ENCODE measurements around the gene TTC23. TPM values are rescaled to one million over a fixed set of nuclear protein-coding genes. Genes with fewer than 3 reads are reported as not detected.
A peak's percentile ranks its signal among the peaks of the same experiment; 100 is the strongest.
"Not testable (repeated sequence)": the region's sequence is repeated elsewhere in the genome, so short reads cannot be mapped to it uniquely, and the experiment has no call there.

The TTC23 gene
- total RNA-seq, 1 donor: 28.5 TPM

GRCh38 chr15:99114511-99115299 lies 134.7 kb downstream of the TTC23 start:
- no peak for DNase-seq (ENCODE audit: low read depth)
- TF ChIP-seq CTCF (IDR thresholded peaks at IDR 0.05; ENCODE audit: insufficient read depth, low read depth, low read length): no peak
- H3K4me3 ChIP-seq (ENCODE audit: low read depth, low read length): no peak overlapping the region

GRCh38 chr15:99113547-99114271 lies 135.7 kb downstream of the TTC23 start:
- no peak for TF ChIP-seq CTCF (IDR thresholded peaks at IDR 0.05; ENCODE audit: insufficient read depth, low read depth, low read length)
- no peak for DNase-seq (ENCODE audit: low read depth)

GRCh38 chr15:99111641-99112040 lies 137.7 kb downstream of the TTC23 start:
- not testable (repeated sequence) for H3K4me3 ChIP-seq (ENCODE audit: low read depth, low read length); DNase-seq (ENCODE audit: low read depth)

More at GRCh38 chr15:99113547-99114271, 135.7 kb downstream of the TTC23 start:
- no peak overlapping the region for H3K4me3 ChIP-seq (ENCODE audit: low read depth, low read length)

- H3K4me3 ChIP-seq (ENCODE audit: low read depth, low read length): no peak overlapping the region
- no peak for TF ChIP-seq CTCF (IDR thresholded peaks at IDR 0.05; ENCODE audit: insufficient read depth, low read depth, low read length)
- DNase-seq (ENCODE audit: low read depth): peak; percentile 21
Observed at GRCh38 chr15:99110581-99111320, 138.6 kb downstream of the TTC23 start.

- no peak for DNase-seq (ENCODE audit: low read depth)
- TF ChIP-seq CTCF (IDR thresholded peaks at IDR 0.05; ENCODE audit: insufficient read depth, low read depth, low read length): no peak
- H3K4me3 ChIP-seq (ENCODE audit: low read depth, low read length): no peak overlapping the region
Observed at GRCh38 chr15:99110093-99110492, 139.3 kb downstream of the TTC23 start.

GRCh38 chr15:99109555-99110021 lies 139.8 kb downstream of the TTC23 start:
- TF ChIP-seq CTCF (IDR thresholded peaks at IDR 0.05; ENCODE audit: insufficient read depth, low read depth, low read length): no peak
- H3K4me3 ChIP-seq (ENCODE audit: low read depth, low read length): no peak overlapping the region
- DNase-seq (ENCODE audit: low read depth): no peak

- DNase-seq (ENCODE audit: low read depth): no peak
- no peak for TF ChIP-seq CTCF (IDR thresholded peaks at IDR 0.05; ENCODE audit: insufficient read depth, low read depth, low read length)
- no peak overlapping the region for H3K4me3 ChIP-seq (ENCODE audit: low read depth, low read length)
Observed at GRCh38 chr15:99108993-99109392, 140.4 kb downstream of the TTC23 start.

All from fibroblast of villous mesenchyme (primary cell).